Measurements from ENCODE around the gene CYREN. TPM values are rescaled to one million over a fixed set of nuclear protein-coding genes. Genes with fewer than 3 reads are reported as not detected.

Gene CYREN
- total and polyA plus RNA-seq, 2 experiments from 2014 or later: 22.7 to 70.6 TPM

DNA sequence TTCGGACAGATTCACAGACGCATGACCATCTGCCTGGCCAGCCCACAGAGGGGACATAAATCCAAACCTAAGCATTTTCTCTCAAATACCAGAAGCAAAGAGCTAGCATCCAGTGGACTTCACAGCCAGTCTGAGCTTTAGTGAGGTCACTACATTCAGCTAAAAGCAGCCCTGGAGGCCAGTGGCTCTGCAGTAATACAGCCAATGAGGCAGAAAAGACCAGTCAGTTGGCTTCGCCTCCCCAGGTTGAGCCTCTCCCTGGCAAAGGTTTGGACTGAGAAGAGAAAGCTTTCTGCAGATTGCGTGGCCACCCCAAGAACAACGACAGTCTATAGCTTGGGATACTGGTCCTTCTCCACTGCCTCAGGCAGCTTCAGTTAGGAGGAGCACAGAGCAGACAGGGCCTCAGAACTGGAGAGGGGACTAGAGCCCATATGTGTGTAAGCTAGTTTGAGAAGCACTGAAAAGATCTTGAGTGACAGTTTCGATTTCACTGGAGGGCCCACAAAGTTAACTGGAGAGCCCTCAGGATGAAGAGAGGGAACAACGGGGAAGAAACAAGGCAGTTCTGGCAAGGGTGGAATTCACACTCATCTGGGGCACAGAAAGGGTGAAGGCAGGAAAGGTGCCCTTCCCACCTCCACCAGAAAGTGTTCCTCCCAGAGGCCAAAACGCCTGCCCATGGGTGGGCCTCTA is 37.0 kb upstream of the CYREN start:
- Histone ChIP-seq H4K20me1 (replicated peaks; ENCODE audit: insufficient read depth) (no peaks in the 10 kb centered on the region), H3F3A (replicated peaks; ENCODE audit: low read depth) (no peaks in the 10 kb centered on the region), H3K9me2 (ENCODE audit: insufficient read depth) (no peaks in the 10 kb centered on the region), H3K4me1 (ENCODE audit: insufficient read depth) (peaks cover 6% of the 10 kb centered on the region), H3K27me3 (ENCODE audit: insufficient read depth) (peaks cover 11% of the 10 kb centered on the region), H3K4me3 (no peak overlapping the region), H3K4me2 (no peak overlapping the region), H3K36me3 (ENCODE audit: insufficient read depth) (no peaks in the 10 kb centered on the region), H3K27ac (ENCODE audit: low read depth) (no peak overlapping the region), H2AFZ (no peak overlapping the region), H3K79me2 (replicated peaks; ENCODE audit: insufficient read depth) (no peaks in the 10 kb centered on the region)
- Mint-ChIP-seq H3K36me3 (ENCODE audit: low read depth) (peaks cover 5% of the 10 kb centered on the region; the same call in 1 of the 3 replicates), H3K4me3 (no peak overlapping the region), H3K9me3 (no peaks in the 10 kb centered on the region), H3K4me1 (peaks cover 4% of the 10 kb centered on the region; the same call in 2 of the 3 replicates), H3K27me3 (ENCODE audit: insufficient read depth, low read depth, poor library complexity) (peaks cover 16% of the 10 kb centered on the region), H3K27ac (0 out of 2 replicates have a peak overlapping the region, but pooled peaks have one; percentile 9)
- TF ChIP-seq ZNF114 (CRISPR knock-in tag; IDR thresholded peaks at IDR 0.05): no peak
- TF ChIP-seq NANOG (IDR thresholded peaks at IDR 0.05; ENCODE audit: borderline replicate concordance): no peak
- no peak for TF ChIP-seq CTCF (conservative IDR thresholded peaks at IDR 0.05; ENCODE audit: low read depth in 2 of 2)
- no peak for TF ChIP-seq STAT1 (IDR thresholded peaks at IDR 0.05; ENCODE audit: unreplicated experiment)
- TF ChIP-seq, protein P1, sequence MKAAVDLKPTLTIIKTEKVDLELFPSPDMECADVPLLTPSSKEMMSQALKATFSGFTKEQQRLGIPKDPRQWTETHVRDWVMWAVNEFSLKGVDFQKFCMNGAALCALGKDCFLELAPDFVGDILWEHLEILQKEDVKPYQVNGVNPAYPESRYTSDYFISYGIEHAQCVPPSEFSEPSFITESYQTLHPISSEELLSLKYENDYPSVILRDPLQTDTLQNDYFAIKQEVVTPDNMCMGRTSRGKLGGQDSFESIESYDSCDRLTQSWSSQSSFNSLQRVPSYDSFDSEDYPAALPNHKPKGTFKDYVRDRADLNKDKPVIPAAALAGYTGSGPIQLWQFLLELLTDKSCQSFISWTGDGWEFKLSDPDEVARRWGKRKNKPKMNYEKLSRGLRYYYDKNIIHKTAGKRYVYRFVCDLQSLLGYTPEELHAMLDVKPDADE (IDR thresholded peaks at IDR 0.05): no peak
- TF ChIP-seq, protein P2, sequence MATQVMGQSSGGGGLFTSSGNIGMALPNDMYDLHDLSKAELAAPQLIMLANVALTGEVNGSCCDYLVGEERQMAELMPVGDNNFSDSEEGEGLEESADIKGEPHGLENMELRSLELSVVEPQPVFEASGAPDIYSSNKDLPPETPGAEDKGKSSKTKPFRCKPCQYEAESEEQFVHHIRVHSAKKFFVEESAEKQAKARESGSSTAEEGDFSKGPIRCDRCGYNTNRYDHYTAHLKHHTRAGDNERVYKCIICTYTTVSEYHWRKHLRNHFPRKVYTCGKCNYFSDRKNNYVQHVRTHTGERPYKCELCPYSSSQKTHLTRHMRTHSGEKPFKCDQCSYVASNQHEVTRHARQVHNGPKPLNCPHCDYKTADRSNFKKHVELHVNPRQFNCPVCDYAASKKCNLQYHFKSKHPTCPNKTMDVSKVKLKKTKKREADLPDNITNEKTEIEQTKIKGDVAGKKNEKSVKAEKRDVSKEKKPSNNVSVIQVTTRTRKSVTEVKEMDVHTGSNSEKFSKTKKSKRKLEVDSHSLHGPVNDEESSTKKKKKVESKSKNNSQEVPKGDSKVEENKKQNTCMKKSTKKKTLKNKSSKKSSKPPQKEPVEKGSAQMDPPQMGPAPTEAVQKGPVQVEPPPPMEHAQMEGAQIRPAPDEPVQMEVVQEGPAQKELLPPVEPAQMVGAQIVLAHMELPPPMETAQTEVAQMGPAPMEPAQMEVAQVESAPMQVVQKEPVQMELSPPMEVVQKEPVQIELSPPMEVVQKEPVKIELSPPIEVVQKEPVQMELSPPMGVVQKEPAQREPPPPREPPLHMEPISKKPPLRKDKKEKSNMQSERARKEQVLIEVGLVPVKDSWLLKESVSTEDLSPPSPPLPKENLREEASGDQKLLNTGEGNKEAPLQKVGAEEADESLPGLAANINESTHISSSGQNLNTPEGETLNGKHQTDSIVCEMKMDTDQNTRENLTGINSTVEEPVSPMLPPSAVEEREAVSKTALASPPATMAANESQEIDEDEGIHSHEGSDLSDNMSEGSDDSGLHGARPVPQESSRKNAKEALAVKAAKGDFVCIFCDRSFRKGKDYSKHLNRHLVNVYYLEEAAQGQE (IDR thresholded peaks at IDR 0.05; ENCODE audit: unreplicated experiment): no peak
- no peak for TF ChIP-seq CREB1 (CRISPR knock-in tag; IDR thresholded peaks at IDR 0.05; ENCODE audit: low read depth)
- no peak for TF ChIP-seq JUNB (IDR thresholded peaks at IDR 0.05; ENCODE audit: unreplicated experiment)
- no peak for TF ChIP-seq EZH2 (IDR thresholded peaks at IDR 0.05; ENCODE audit: low read depth, unreplicated experiment)
- TF ChIP-seq EZH2phosphoT487 (IDR thresholded peaks at IDR 0.05; ENCODE audit: unreplicated experiment): no peak
- no peak for TF ChIP-seq ZNF331 (CRISPR knock-in tag; IDR thresholded peaks at IDR 0.05; ENCODE audit: low read depth)
- no peak for TF ChIP-seq POLR2AphosphoS5 (IDR thresholded peaks at IDR 0.05; ENCODE audit: low read depth)
- TF ChIP-seq, protein P3, sequence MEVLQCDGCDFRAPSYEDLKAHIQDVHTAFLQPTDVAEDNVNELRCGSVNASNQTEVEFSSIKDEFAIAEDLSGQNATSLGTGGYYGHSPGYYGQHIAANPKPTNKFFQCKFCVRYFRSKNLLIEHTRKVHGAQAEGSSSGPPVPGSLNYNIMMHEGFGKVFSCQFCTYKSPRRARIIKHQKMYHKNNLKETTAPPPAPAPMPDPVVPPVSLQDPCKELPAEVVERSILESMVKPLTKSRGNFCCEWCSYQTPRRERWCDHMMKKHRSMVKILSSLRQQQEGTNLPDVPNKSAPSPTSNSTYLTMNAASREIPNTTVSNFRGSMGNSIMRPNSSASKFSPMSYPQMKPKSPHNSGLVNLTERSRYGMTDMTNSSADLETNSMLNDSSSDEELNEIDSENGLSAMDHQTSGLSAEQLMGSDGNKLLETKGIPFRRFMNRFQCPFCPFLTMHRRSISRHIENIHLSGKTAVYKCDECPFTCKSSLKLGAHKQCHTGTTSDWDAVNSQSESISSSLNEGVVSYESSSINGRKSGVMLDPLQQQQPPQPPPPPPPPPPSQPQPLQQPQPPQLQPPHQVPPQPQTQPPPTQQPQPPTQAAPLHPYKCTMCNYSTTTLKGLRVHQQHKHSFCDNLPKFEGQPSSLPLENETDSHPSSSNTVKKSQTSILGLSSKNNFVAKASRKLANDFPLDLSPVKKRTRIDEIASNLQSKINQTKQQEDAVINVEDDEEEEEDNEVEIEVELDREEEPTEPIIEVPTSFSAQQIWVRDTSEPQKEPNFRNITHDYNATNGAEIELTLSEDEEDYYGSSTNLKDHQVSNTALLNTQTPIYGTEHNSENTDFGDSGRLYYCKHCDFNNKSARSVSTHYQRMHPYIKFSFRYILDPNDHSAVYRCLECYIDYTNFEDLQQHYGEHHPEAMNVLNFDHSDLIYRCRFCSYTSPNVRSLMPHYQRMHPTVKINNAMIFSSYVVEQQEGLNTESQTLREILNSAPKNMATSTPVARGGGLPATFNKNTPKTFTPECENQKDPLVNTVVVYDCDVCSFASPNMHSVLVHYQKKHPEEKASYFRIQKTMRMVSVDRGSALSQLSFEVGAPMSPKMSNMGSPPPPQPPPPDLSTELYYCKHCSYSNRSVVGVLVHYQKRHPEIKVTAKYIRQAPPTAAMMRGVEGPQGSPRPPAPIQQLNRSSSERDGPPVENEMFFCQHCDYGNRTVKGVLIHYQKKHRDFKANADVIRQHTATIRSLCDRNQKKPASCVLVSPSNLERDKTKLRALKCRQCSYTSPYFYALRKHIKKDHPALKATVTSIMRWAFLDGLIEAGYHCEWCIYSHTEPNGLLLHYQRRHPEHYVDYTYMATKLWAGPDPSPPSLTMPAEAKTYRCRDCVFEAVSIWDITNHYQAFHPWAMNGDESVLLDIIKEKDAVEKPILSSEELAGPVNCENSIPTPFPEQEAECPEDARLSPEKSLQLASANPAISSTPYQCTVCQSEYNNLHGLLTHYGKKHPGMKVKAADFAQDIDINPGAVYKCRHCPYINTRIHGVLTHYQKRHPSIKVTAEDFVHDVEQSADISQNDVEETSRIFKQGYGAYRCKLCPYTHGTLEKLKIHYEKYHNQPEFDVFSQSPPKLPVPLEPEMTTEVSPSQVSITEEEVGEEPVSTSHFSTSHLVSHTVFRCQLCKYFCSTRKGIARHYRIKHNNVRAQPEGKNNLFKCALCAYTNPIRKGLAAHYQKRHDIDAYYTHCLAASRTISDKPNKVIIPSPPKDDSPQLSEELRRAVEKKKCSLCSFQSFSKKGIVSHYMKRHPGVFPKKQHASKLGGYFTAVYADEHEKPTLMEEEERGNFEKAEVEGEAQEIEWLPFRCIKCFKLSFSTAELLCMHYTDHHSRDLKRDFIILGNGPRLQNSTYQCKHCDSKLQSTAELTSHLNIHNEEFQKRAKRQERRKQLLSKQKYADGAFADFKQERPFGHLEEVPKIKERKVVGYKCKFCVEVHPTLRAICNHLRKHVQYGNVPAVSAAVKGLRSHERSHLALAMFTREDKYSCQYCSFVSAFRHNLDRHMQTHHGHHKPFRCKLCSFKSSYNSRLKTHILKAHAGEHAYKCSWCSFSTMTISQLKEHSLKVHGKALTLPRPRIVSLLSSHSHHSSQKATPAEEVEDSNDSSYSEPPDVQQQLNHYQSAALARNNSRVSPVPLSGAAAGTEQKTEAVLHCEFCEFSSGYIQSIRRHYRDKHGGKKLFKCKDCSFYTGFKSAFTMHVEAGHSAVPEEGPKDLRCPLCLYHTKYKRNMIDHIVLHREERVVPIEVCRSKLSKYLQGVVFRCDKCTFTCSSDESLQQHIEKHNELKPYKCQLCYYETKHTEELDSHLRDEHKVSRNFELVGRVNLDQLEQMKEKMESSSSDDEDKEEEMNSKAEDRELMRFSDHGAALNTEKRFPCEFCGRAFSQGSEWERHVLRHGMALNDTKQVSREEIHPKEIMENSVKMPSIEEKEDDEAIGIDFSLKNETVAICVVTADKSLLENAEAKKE (CRISPR knock-in tag; IDR thresholded peaks at IDR 0.05): no peak
- no peak for ATAC-seq
- no peak for DNase-seq (ENCODE audit: low spot score)
